H9 (cell line): ENCODE data around the gene SPAG4. TPM values are rescaled to one million over a fixed set of nuclear protein-coding genes. Genes with fewer than 3 reads are reported as not detected.

ENCODE experiments used
- DNase-seq: peaks from one replicate; pipeline ENCODE4 v3.0.0-alpha.2; 2017
- H2AFZ ChIP-seq: one replicate; pipeline ENCODE4 v1.6.1; 2013; ENCODE audit warnings: mild to moderate bottlenecking, low read length, control low read depth, moderate library complexity
- H2AK5ac ChIP-seq: 2 replicates; pipeline ENCODE4 v1.6.1; 2013; ENCODE audit warnings: low read length, control low read depth, mixed read lengths; ENCODE audit not compliant: insufficient read length
- H2BK120ac ChIP-seq: one replicate; pipeline ENCODE4 v1.6.1; 2013; ENCODE audit warnings: low read depth, mild to moderate bottlenecking, low read length, control low read depth, inconsistent platforms; ENCODE audit not compliant: poor library complexity, severe bottlenecking
- H2BK12ac ChIP-seq: 2 replicates; pipeline ENCODE4 v1.6.1; 2013; ENCODE audit warnings: low read length, control low read depth, mixed read lengths, low read depth; ENCODE audit not compliant: insufficient read length
- H2BK15ac ChIP-seq: 2 replicates; pipeline ENCODE4 v1.6.1; 2013; ENCODE audit warnings: low read depth, low read length, control low read depth
- H2BK20ac ChIP-seq: one replicate; pipeline ENCODE4 v1.6.1; 2013; ENCODE audit warnings: low read depth, mild to moderate bottlenecking, low read length, control low read depth, inconsistent platforms; ENCODE audit not compliant: poor library complexity, severe bottlenecking
- H2BK5ac ChIP-seq: 2 replicates; pipeline ENCODE4 v1.6.1; 2013; ENCODE audit warnings: low read length, control low read depth, mixed read lengths; ENCODE audit not compliant: insufficient read length
- H3K14ac ChIP-seq: 2 replicates; pipeline ENCODE4 v1.6.1; 2013; ENCODE audit warnings: low read length, control low read depth; ENCODE audit not compliant: insufficient read depth
- H3K18ac ChIP-seq: 2 replicates; pipeline ENCODE4 v1.6.1; 2013; ENCODE audit warnings: low read depth, mild to moderate bottlenecking, mixed read lengths, low read length, control low read depth; ENCODE audit not compliant: insufficient read length
- H3K23ac ChIP-seq: 2 replicates; pipeline ENCODE4 v1.6.1; 2013; ENCODE audit warnings: low read length, control low read depth, mixed read lengths, low read depth; ENCODE audit not compliant: insufficient read length
- H3K23me2 ChIP-seq: 2 replicates; pipeline ENCODE4 v1.6.1; 2013; ENCODE audit warnings: low read depth, mild to moderate bottlenecking, mixed read lengths, low read length, control low read depth; ENCODE audit not compliant: insufficient read length, poor library complexity, severe bottlenecking
- H3K27ac ChIP-seq: 2 replicates; pipeline ENCODE4 v1.5.1; 2013; ENCODE audit warnings: low read length, control low read depth, mixed read lengths, low read depth; ENCODE audit not compliant: insufficient read length
- H3K27me3 ChIP-seq: 2 replicates; pipeline ENCODE4 v1.6.1; 2013; ENCODE audit warnings: low read length, control low read depth, inconsistent platforms; ENCODE audit not compliant: insufficient read depth
- H3K4ac ChIP-seq: 2 replicates; pipeline ENCODE4 v1.6.1; 2013; ENCODE audit warnings: low read depth, mild to moderate bottlenecking, control low read depth, inconsistent platforms, low read length, moderate library complexity
- H3K4me1 ChIP-seq: 2 replicates; pipeline ENCODE4 v1.6.1; 2013; ENCODE audit warnings: low read length, control low read depth, inconsistent platforms; ENCODE audit not compliant: insufficient read depth
- H3K4me2 ChIP-seq: 2 replicates; pipeline ENCODE4 v1.6.1; 2013; ENCODE audit warnings: low read length, control low read depth, mixed read lengths; ENCODE audit not compliant: insufficient read length, insufficient read depth
- H3K56ac ChIP-seq: 2 replicates; pipeline ENCODE4 v1.6.1; 2013; ENCODE audit warnings: low read depth, mild to moderate bottlenecking, mixed read lengths, low read length, control low read depth; ENCODE audit not compliant: insufficient read length
- H3K79me1 ChIP-seq: 2 replicates; pipeline ENCODE4 v1.6.1; 2013; ENCODE audit warnings: low read depth, mild to moderate bottlenecking, moderate library complexity, low read length, control low read depth, inconsistent platforms; ENCODE audit not compliant: insufficient read depth, poor library complexity, severe bottlenecking
- H3K79me2 ChIP-seq: 2 replicates; pipeline ENCODE4 v1.6.1; 2013; ENCODE audit warnings: low read length, control low read depth, inconsistent platforms; ENCODE audit not compliant: insufficient read depth
- H3K9ac ChIP-seq: 2 replicates; pipeline ENCODE4 v1.6.1; 2013; ENCODE audit warnings: low read length, control low read depth, mixed read lengths; ENCODE audit not compliant: insufficient read length; ENCODE audit errors: extremely low read depth
- H3K9me3 ChIP-seq: one replicate; pipeline ENCODE4 v1.6.1; 2013; ENCODE audit warnings: low read depth, low read length, inconsistent platforms; ENCODE audit not compliant: control insufficient read depth
- H3T11ph ChIP-seq: one replicate; pipeline ENCODE4 v1.6.1; 2013; ENCODE audit warnings: mild to moderate bottlenecking, low read length, control low read depth, inconsistent platforms
- H4K20me1 ChIP-seq: one replicate; pipeline ENCODE4 v1.6.1; 2013; ENCODE audit not compliant: control insufficient read depth, insufficient read length, insufficient read depth
- H4K5ac ChIP-seq: 2 replicates; pipeline ENCODE4 v1.6.1; 2013; ENCODE audit warnings: low read depth, mild to moderate bottlenecking, mixed read lengths, low read length, control low read depth; ENCODE audit not compliant: insufficient read length
- H4K8ac ChIP-seq: replicated peaks from 2 replicates; pipeline ENCODE4 v1.6.1; 2013; ENCODE audit warnings: low read length, control low read depth, mixed read lengths, low read depth; ENCODE audit not compliant: insufficient read length
- H4K91ac ChIP-seq: 2 replicates; pipeline ENCODE4 v1.6.1; 2013; ENCODE audit warnings: low read depth, mild to moderate bottlenecking, moderate library complexity, mixed read lengths, low read length, control low read depth; ENCODE audit not compliant: insufficient read length
- H3K27ac Mint-ChIP-seq, 3 experiments: 2 replicates in 2 of 3; 3 replicates in 1 of 3; pipeline ENCODE4 v1.8.0; 2020 to 2021; ENCODE audit warnings: mixed read lengths in 3 of 3, mild to moderate bottlenecking in 1 of 3, moderate library complexity in 1 of 3
- H3K27me3 Mint-ChIP-seq: 2 replicates; pipeline ENCODE4 v1.8.0; 2021; ENCODE audit warnings: low read depth, mild to moderate bottlenecking, moderate library complexity, mixed read lengths
- H3K36me3 Mint-ChIP-seq, 3 experiments: 2 replicates in 2 of 3; 3 replicates in 1 of 3; pipeline ENCODE4 v1.8.0; 2020 to 2021; ENCODE audit warnings: low read depth in 3 of 3, mixed read lengths in 3 of 3; ENCODE audit not compliant: insufficient read depth in 1 of 3
- H3K4me1 Mint-ChIP-seq, 2 experiments: 2 replicates each; pipeline ENCODE4 v1.8.0; 2020; ENCODE audit warnings: mixed read lengths in 2 of 2
- H3K4me3 Mint-ChIP-seq, 2 experiments: 2 replicates in 1 of 2; 3 replicates in 1 of 2; pipeline ENCODE4 v1.8.0; 2020 to 2021; ENCODE audit warnings: mild to moderate bottlenecking in 2 of 2, mixed read lengths in 2 of 2, moderate library complexity in 1 of 2
- H3K9me3 Mint-ChIP-seq, 2 experiments: 2 replicates in 1 of 2; 3 replicates in 1 of 2; pipeline ENCODE4 v1.8.0; 2020; ENCODE audit warnings: mild to moderate bottlenecking in 2 of 2, mixed read lengths in 2 of 2, moderate library complexity in 1 of 2
- CTCF ChIP-seq: fragments of 200-600 bp; sonication (generic); conservative IDR thresholded peaks from 3 replicates; pipeline ENCODE4 v1.8.0; 2021; ENCODE audit warnings: antibody characterized with exemption, mild to moderate bottlenecking
- WGBS: extraction: QIAGEN DNeasy Blood & Tissue Kit; methylation state at CpG from one replicate; pipeline ENCODE4 v1.1.7; 2013; ENCODE audit warnings: missing lambda C conversion rate, low lambda C conversion rate, mixed read lengths; ENCODE audit not compliant: insufficient read length; ENCODE audit errors: extremely low coverage; 5-methylcytosine and 5-hydroxymethylcytosine counted together
- total RNA-seq: library from RNA; stranded (reverse); gene quantifications from 2 replicates; pipeline ENCODE4 v1.2.1, GENCODE V29; 2021

Gene SPAG4
- total RNA-seq, 1 experiment from 2014 or later, result 4.9 TPM

GRCh38 chr20:35603695-35604448, 11.8 kb upstream of the SPAG4 start:
- Histone ChIP-seq H2BK20ac (no peak overlapping the region), H2BK5ac (no peak overlapping the region), H3T11ph (no peak overlapping the region), H3K4ac (no peak overlapping the region), H3K9ac (no peak overlapping the region), H2AFZ (no peak overlapping the region), H4K91ac (no peak overlapping the region), H3K56ac (no peak overlapping the region), H4K8ac (no peak overlapping the region), H3K23ac (no peak overlapping the region), H2BK120ac (no peak overlapping the region), H2BK12ac (no peak overlapping the region), H3K18ac (no peak overlapping the region), H3K4me2 (no peak overlapping the region), H3K79me2 (no peaks in the 10 kb centered on the region), H3K4me1 (no peaks in the 10 kb centered on the region), H3K27me3 (peaks cover 12% of the 10 kb centered on the region; the same call in 1 of the 2 replicates), H4K20me1 (no peaks in the 10 kb centered on the region), H3K79me1 (no peaks in the 10 kb centered on the region), H3K23me2 (peaks cover 16% of the 10 kb centered on the region), H3K27ac (no peak overlapping the region), H4K5ac (no peak overlapping the region), H2AK5ac (no peak overlapping the region), H3K9me3 (no peaks in the 10 kb centered on the region), H2BK15ac (no peak overlapping the region), H3K14ac (no peak overlapping the region)
- H3K9me3 Mint-ChIP-seq, result no peaks in the 10 kb centered on the region
- no peak overlapping the region for H3K27ac Mint-ChIP-seq
- H3K36me3 Mint-ChIP-seq, result no peaks in the 10 kb centered on the region; a peak in 1 of 7 replicates
- H3K4me3 Mint-ChIP-seq, result no peak overlapping the region
- no peak for DNase-seq
- WGBS, result no CpG with 5 or more reads among the region's 11 CpGs
- H3K27me3 Mint-ChIP-seq, result peaks cover 62% of the 10 kb centered on the region
- TF ChIP-seq CTCF, result no peak
- H3K4me1 Mint-ChIP-seq, result peaks cover 7 to 12% of the 10 kb centered on the region in 2 experiments
